ENCODE data around the gene TMEM203. TPM values are rescaled to one million over a fixed set of nuclear protein-coding genes. Genes with fewer than 3 reads are reported as not detected.

Gene TMEM203
- total and polyA plus RNA-seq, 2 of the 13 experiments (the other 11 are each of a cell fraction or from before 2014, with no cell fraction given), result 23.4 to 36.7 TPM

DNA sequence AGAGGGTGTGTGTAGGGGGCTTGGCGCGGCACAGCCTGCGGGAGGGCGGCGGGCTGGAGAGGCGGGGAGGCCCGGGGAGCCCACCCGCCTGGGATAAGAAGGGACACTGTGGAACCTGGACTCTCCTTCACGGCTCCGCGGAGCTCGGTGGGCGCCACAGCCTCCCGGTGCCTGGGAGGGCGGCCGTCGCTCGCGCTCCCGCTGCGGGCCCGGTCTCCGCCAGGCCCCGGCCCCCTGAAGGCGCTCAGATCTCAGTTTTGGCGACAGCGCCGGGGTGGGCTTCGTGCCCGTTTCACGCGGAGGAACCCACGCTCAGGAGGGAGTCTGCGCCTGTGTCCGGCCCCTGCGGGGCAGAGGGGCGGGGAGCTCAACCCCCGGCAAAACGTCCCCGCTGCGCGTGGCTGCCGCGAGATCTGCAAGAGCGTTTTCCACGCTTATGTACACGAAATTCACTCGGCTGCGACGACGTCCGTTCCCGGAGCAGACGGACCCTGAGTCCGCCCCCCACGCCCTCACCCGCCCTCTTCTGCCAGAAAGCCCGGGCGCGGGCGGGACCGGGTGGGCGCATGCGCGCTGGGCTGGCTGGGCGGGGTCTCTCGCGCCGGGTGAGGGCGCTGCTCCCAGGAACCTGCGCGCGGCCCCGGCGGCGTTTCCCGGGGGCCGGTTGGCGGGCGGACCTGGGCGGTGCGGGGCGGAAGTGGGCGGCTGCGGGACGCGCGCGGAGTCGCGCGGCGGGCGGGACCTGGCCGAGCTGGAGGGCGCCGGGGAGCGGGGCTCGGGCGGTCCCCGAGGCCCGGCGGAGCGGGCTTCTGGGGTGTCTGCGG, 49.4 kb upstream of the TMEM203 start, which contains the start of gene NELFB (continued):
- TF ChIP-seq ZBTB26 (CRISPR knock-in tag; IDR thresholded peaks at IDR 0.05; ENCODE audit: borderline replicate concordance), result no peak
- TF ChIP-seq, protein P1, sequence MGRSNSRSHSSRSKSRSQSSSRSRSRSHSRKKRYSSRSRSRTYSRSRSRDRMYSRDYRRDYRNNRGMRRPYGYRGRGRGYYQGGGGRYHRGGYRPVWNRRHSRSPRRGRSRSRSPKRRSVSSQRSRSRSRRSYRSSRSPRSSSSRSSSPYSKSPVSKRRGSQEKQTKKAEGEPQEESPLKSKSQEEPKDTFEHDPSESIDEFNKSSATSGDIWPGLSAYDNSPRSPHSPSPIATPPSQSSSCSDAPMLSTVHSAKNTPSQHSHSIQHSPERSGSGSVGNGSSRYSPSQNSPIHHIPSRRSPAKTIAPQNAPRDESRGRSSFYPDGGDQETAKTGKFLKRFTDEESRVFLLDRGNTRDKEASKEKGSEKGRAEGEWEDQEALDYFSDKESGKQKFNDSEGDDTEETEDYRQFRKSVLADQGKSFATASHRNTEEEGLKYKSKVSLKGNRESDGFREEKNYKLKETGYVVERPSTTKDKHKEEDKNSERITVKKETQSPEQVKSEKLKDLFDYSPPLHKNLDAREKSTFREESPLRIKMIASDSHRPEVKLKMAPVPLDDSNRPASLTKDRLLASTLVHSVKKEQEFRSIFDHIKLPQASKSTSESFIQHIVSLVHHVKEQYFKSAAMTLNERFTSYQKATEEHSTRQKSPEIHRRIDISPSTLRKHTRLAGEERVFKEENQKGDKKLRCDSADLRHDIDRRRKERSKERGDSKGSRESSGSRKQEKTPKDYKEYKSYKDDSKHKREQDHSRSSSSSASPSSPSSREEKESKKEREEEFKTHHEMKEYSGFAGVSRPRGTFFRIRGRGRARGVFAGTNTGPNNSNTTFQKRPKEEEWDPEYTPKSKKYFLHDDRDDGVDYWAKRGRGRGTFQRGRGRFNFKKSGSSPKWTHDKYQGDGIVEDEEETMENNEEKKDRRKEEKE (IDR thresholded peaks at IDR 0.05), result no peak
- TF ChIP-seq, protein P2, sequence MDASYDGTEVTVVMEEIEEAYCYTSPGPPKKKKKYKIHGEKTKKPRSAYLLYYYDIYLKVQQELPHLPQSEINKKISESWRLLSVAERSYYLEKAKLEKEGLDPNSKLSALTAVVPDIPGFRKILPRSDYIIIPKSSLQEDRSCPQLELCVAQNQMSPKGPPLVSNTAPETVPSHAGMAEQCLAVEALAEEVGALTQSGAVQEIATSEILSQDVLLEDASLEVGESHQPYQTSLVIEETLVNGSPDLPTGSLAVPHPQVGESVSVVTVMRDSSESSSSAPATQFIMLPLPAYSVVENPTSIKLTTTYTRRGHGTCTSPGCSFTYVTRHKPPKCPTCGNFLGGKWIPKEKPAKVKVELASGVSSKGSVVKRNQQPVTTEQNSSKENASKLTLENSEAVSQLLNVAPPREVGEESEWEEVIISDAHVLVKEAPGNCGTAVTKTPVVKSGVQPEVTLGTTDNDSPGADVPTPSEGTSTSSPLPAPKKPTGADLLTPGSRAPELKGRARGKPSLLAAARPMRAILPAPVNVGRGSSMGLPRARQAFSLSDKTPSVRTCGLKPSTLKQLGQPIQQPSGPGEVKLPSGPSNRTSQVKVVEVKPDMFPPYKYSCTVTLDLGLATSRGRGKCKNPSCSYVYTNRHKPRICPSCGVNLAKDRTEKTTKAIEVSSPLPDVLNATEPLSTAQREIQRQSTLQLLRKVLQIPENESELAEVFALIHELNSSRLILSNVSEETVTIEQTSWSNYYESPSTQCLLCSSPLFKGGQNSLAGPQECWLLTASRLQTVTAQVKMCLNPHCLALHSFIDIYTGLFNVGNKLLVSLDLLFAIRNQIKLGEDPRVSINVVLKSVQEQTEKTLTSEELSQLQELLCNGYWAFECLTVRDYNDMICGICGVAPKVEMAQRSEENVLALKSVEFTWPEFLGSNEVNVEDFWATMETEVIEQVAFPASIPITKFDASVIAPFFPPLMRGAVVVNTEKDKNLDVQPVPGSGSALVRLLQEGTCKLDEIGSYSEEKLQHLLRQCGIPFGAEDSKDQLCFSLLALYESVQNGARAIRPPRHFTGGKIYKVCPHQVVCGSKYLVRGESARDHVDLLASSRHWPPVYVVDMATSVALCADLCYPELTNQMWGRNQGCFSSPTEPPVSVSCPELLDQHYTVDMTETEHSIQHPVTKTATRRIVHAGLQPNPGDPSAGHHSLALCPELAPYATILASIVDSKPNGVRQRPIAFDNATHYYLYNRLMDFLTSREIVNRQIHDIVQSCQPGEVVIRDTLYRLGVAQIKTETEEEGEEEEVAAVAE (CRISPR knock-in tag; IDR thresholded peaks at IDR 0.05; ENCODE audit: borderline replicate concordance), result 0 out of 2 replicates have a peak, but pooled peaks have one; percentile 18
- no peak for TF ChIP-seq ZNF207 (IDR thresholded peaks at IDR 0.05; ENCODE audit: borderline replicate concordance)
- no peak for TF ChIP-seq ZNF879 (CRISPR knock-in tag; IDR thresholded peaks at IDR 0.05)
- TF ChIP-seq HCFC1 (IDR thresholded peaks at IDR 0.05; ENCODE audit: low read depth, low read length), result peak; percentile 79
- TF ChIP-seq, protein P3, sequence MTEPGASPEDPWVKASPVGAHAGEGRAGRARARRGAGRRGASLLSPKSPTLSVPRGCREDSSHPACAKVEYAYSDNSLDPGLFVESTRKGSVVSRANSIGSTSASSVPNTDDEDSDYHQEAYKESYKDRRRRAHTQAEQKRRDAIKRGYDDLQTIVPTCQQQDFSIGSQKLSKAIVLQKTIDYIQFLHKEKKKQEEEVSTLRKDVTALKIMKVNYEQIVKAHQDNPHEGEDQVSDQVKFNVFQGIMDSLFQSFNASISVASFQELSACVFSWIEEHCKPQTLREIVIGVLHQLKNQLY (CRISPR knock-in tag; IDR thresholded peaks at IDR 0.05), result no peak
- TF ChIP-seq, protein P4, sequence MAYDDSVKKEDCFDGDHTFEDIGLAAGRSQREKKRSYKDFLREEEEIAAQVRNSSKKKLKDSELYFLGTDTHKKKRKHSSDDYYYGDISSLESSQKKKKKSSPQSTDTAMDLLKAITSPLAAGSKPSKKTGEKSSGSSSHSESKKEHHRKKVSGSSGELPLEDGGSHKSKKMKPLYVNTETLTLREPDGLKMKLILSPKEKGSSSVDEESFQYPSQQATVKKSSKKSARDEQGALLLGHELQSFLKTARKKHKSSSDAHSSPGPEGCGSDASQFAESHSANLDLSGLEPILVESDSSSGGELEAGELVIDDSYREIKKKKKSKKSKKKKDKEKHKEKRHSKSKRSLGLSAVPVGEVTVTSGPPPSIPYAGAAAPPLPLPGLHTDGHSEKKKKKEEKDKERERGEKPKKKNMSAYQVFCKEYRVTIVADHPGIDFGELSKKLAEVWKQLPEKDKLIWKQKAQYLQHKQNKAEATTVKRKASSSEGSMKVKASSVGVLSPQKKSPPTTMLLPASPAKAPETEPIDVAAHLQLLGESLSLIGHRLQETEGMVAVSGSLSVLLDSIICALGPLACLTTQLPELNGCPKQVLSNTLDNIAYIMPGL (CRISPR knock-in tag; IDR thresholded peaks at IDR 0.05; ENCODE audit: borderline replicate concordance in 1 of 2, low read depth in 1 of 2), result peak; percentile 17 to 34; a peak in 2 of 4 replicates
- no peak for TF ChIP-seq NFKBIZ (CRISPR knock-in tag; IDR thresholded peaks at IDR 0.05)
